ENCODE data around the gene RBM28. TPM values are rescaled to one million over a fixed set of nuclear protein-coding genes. Genes with fewer than 3 reads are reported as not detected.

RBM28 gene
- total RNA-seq, 1 donor from 2014 or later, result 22.1 TPM

- no peak for TF ChIP-seq CTCF (conservative IDR thresholded peaks at IDR 0.05; ENCODE audit: low read depth, low read length)
- no peak overlapping the region for H3K4me3 ChIP-seq (ENCODE audit: low read depth, low read length)
- DNase-seq (ENCODE audit: low read depth), result no peak
These were observed 29.9 kb upstream of the RBM28 start for GRCh38 chr7:128373606-128374005.

GRCh38 chr7:128370491-128370890 lies 26.8 kb upstream of the RBM28 start:
- no peak for DNase-seq (ENCODE audit: low read depth)
- TF ChIP-seq CTCF (conservative IDR thresholded peaks at IDR 0.05; ENCODE audit: low read depth, low read length), result no peak
- no peak overlapping the region for H3K4me3 ChIP-seq (ENCODE audit: low read depth, low read length)

GRCh38 chr7:128366986-128367385 lies 23.3 kb upstream of the RBM28 start:
- no peak for TF ChIP-seq CTCF (conservative IDR thresholded peaks at IDR 0.05; ENCODE audit: low read depth, low read length)
- DNase-seq (ENCODE audit: low read depth), result no peak
- no peak overlapping the region for H3K4me3 ChIP-seq (ENCODE audit: low read depth, low read length)

- H3K4me3 ChIP-seq (ENCODE audit: low read depth, low read length), result no peak overlapping the region
- DNase-seq (ENCODE audit: low read depth), result no peak
- TF ChIP-seq CTCF (conservative IDR thresholded peaks at IDR 0.05; ENCODE audit: low read depth, low read length), result no peak
These were observed 22.6 kb upstream of the RBM28 start for GRCh38 chr7:128366300-128366699.

- no peak overlapping the region for H3K4me3 ChIP-seq (ENCODE audit: low read depth, low read length)
- no peak for TF ChIP-seq CTCF (conservative IDR thresholded peaks at IDR 0.05; ENCODE audit: low read depth, low read length)
- no peak for DNase-seq (ENCODE audit: low read depth)
These were observed 21.7 kb upstream of the RBM28 start for GRCh38 chr7:128365432-128365831.

GRCh38 chr7:128364166-128364870 lies 20.6 kb upstream of the RBM28 start:
- TF ChIP-seq CTCF (conservative IDR thresholded peaks at IDR 0.05; ENCODE audit: low read depth, low read length), result no peak

GRCh38 chr7:128363261-128363721 lies 19.6 kb upstream of the RBM28 start:
- no peak for DNase-seq (ENCODE audit: low read depth)
- no peak overlapping the region for H3K4me3 ChIP-seq (ENCODE audit: low read depth, low read length)
- TF ChIP-seq CTCF (conservative IDR thresholded peaks at IDR 0.05; ENCODE audit: low read depth, low read length), result no peak

More at GRCh38 chr7:128364166-128364870, 20.6 kb upstream of the RBM28 start:
- H3K4me3 ChIP-seq (ENCODE audit: low read depth, low read length), result no peak overlapping the region
- no peak for DNase-seq (ENCODE audit: low read depth)

Data from epithelial cell of proximal tubule (primary cell).